ENCODE measurements around the gene ULBP2.
"Not testable (repeated sequence)": the region's sequence is repeated elsewhere in the genome, so short reads cannot be mapped to it uniquely, and the experiment has no call there.

Gene ULBP2

GRCh38 chr6:149967999-149968398, 26.2 kb downstream of the ULBP2 start:
- DNase-seq (ENCODE audit: low read depth in 2 of 2), result not testable (repeated sequence)

DNA sequence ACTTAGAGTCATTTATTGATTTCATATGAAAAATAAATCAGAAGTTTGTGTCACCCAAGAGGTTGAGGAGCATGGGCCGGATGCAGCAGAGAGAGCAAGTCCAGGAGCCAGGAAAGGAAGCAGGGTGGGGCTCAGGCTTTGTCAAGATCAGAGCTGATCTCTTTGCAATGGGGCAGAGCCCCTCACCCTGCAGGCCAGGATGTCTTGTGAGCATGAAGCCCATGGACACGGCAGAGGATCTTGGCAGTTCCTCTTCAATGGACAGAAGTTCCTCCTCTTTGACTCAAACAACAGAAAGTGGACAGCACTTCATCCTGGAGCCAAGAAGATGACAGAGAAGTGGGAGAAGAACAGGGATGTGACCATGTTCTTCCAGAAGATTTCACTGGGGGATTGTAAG, 27.1 kb downstream of the ULBP2 start:
- not testable (repeated sequence) for DNase-seq (ENCODE audit: low read depth in 2 of 2)

- DNase-seq (ENCODE audit: low read depth in 2 of 2), result no peak
These were observed 27.8 kb downstream of the ULBP2 start for GRCh38 chr6:149969635-149970034.

GRCh38 chr6:149974394-149974793, 32.6 kb downstream of the ULBP2 start:
- DNase-seq (ENCODE audit: low read depth in 2 of 2), result not testable (repeated sequence)

DNA sequence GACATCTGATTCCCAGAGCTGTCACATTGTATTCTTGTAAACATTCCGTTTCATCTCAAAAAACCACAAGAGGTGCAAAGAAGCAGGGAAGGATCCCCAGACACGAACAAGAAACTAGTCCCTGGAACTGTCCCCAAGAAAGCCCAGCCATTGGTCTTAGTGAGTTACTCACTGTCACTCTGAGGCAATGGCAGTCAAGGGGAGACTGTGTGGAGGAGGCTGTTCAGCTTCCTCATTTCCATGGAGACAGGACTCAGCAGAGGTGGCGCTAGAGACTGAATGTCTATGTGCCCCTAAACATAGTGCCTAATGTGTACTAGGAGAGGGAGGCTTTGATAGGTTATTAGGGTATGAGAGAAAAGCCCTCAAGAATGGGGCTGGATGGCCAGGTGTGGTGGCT, 33.0 kb downstream of the ULBP2 start:
- DNase-seq (ENCODE audit: low read depth in 2 of 2), result no peak

DNA sequence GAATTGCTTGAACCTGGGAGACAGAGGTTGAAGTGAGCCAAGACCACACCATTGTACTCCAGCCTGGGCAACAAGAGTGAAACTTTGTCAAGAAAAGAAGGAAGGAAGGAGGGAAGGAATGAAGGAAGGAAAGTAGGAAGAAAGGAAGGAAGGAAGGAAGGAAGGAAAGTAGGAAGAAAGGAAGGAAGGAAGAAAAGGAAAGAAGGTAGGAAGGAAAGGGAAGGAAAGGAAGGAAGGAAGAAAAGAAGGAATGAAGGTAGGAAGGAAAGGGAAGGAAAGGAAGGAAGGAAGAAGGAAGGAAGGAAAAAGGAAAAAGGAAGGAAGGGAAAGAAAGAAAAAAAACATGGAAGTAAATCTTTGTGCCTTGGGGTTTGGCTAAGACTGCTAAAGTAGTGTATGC, 33.6 kb downstream of the ULBP2 start:
- DNase-seq (ENCODE audit: low read depth in 2 of 2), result no peak

- no peak for DNase-seq (ENCODE audit: low read depth in 2 of 2)
These were observed 35.4 kb downstream of the ULBP2 start for GRCh38 chr6:149977221-149977620.

GRCh38 chr6:149978610-149979009, 36.8 kb downstream of the ULBP2 start:
- DNase-seq (ENCODE audit: low read depth in 2 of 2), result no peak

GRCh38 chr6:149979293-149979692, 37.5 kb downstream of the ULBP2 start:
- DNase-seq (ENCODE audit: low read depth in 2 of 2), result no peak

GRCh38 chr6:149983145-149983544, 41.3 kb downstream of the ULBP2 start:
- DNase-seq (ENCODE audit: low read depth in 2 of 2), result no peak

DNA sequence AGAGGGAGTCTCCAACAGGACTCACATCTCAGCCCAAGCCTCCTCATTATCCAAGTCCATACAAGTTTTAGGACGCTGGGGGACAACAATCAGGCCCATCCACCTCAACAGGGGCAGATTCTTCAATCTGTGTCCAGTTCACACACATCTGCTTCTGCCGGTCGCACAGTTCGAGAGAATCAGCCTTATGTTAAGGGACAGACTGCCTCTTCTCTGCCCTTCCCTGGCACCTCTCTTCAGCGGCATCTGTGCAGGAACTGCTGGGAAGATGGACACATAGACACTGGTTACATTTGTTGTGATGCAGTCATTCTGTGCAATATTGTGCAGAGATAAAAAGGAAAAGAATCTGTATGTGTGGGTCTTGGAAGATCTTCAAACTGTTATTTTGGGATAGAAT, 43.0 kb downstream of the ULBP2 start:
- DNase-seq (ENCODE audit: low read depth in 2 of 2), result no peak

- DNase-seq (ENCODE audit: low read depth in 2 of 2), result no peak
These were observed 43.7 kb downstream of the ULBP2 start for GRCh38 chr6:149985481-149985937.

- DNase-seq (ENCODE audit: low read depth in 2 of 2), result no peak
These were observed 45.8 kb downstream of the ULBP2 start for GRCh38 chr6:149987602-149988107.

DNA sequence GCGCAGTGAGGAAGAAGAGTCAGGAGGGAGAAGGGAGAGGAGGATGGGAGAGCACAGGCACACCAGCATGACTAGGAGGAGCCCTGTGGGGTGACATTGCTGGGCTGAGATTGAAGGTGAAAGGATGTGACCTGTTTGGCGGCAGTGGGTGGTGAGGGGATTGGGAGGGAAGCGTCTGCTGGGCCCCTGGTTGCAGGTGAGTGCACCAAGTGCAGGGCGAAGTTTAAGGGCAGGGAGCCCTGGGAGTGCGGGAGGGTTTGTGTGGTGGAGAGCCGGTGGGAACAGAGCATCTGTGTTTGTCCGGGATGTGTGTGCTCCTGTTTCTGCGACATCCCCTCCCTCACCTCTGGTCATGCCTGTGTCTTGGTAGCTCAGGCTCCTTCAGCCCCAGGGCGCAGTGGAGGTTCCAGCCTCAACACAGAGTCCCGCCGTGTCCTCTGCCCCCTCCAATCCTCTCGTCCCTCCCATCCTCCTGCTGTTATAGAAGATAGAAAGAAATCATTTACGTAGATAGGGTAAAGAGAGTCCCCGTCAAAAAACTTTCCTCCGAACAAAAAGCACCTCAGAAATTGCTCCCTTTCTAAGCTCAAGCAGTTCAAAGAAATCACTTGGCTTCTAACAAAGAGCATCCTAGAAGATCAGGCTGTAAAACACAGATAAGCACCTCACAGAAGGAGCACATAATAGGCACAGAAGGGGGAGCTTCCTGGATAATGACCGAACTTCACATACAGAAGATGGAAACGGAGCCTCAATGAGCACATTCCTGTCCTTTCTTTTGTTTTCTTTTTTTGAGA, 46.9 kb downstream of the ULBP2 start:
- no peak for DNase-seq (ENCODE audit: low read depth in 2 of 2)

- DNase-seq (ENCODE audit: low read depth in 2 of 2), result no peak
These were observed 48.4 kb downstream of the ULBP2 start for GRCh38 chr6:149990212-149990660.

GRCh38 chr6:149990661-149991471, 49.1 kb downstream of the ULBP2 start:
- no peak for DNase-seq (ENCODE audit: low read depth in 2 of 2)

DNA sequence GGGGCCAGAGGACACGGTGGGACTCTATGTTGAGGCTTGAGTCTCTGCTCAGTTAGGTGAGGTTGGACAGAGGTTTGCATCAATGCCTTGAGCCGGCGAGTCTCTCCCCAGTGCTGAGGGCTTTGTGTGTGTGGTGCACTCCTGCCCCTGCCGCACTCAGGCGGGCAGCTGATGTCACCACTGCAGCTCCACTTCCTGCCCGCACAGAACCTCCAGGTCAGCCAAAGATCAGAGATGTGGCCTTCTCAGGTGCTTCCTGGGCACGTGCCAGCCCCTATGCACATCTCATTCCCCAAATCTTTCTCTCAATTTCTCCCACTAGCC, 49.6 kb downstream of the ULBP2 start:
- DNase-seq (ENCODE audit: low read depth in 2 of 2), result not testable (repeated sequence)

DNA sequence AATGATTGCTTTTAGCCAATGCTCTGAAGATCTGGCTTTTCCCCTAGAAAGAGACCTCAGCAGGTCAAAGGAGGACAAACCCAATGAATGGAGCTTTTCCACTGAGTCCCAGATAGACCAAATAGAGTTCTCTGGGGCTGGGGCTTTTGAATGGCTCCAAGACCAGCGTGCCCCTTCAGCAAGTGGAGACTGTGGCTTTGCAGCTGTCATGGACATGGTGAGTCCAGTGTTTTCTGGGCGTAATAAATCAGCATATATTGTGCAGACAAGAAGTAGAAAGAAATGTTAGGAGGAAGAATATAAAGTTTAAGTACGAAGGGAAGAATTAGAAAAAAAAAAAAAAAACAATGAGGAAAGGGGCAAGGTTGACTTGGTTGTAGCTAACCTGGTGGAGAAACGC, 50.0 kb downstream of the ULBP2 start:
- no peak for DNase-seq (ENCODE audit: low read depth in 2 of 2)

- no peak for DNase-seq (ENCODE audit: low read depth in 2 of 2)
These were observed 53.5 kb downstream of the ULBP2 start for GRCh38 chr6:149995235-149995750.

DNA sequence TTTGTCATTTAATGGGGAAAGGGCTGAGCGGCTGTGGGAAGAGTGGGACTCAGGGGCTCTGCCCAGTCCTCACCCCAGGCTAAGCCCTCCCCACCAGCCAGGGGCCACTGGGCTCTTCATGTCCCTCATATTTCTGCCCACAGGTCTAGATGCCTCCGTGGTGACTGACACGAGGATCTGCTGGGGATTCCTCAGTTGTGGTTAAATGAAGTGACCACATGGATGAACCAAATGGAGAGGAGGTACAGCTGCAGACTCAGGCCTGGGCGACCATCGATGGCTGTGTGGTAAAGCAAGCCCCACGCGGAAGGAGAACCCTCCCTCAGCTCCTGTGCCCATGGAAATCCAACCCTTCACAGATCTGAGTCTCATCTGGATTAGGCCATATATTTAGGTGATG, 54.2 kb downstream of the ULBP2 start:
- DNase-seq (ENCODE audit: low read depth in 2 of 2), result no peak
